Left ventricle myocardium inferior (tissue), 1 donor: ENCODE measurements around the gene TBC1D22A. TPM values are rescaled to one million over a fixed set of nuclear protein-coding genes. Genes with fewer than 3 reads are reported as not detected.

Source experiments
- DNase-seq: peaks from one replicate; pipeline ENCODE4 v3.0.0-alpha.2; 2020
- H3K27ac ChIP-seq: fragments of 200-600 bp; replicated peaks from 2 replicates; pipeline ENCODE4 v1.8.0; 2021
- H3K27me3 ChIP-seq: fragments of 200-600 bp; 2 replicates; pipeline ENCODE4 v1.8.0; 2021; ENCODE audit warnings: low read depth
- H3K36me3 ChIP-seq: fragments of 200-600 bp; 2 replicates; pipeline ENCODE4 v1.8.0; 2021
- H3K4me1 ChIP-seq: fragments of 200-600 bp; 2 replicates; pipeline ENCODE4 v1.8.0; 2021
- H3K4me3 ChIP-seq: fragments of 200-600 bp; 2 replicates; pipeline ENCODE4 v1.8.0; 2021; ENCODE audit warnings: mild to moderate bottlenecking, moderate library complexity
- H3K9me3 ChIP-seq: fragments of 200-600 bp; replicated peaks from 2 replicates; pipeline ENCODE4 v1.8.0; 2021
- intact Hi-C: fragments of 100-400 bp; cut with micrococcal nuclease; formaldehyde crosslinking; loops from one replicate; pipeline ENCODE4 v1.11.0; 2022
- total RNA-seq: library from RNA; stranded (reverse); fragmentation: NEBNext Ultra II Directional; extraction: Animal tissue kit (Norgen Biotek cat#: 25700); gene quantifications from one replicate; pipeline ENCODE4 v1.2.1, GENCODE V29; 2021
- TF ChIP-seq, protein P1 (sequence below): fragments of 200-600 bp; IDR thresholded peaks from 2 replicates; pipeline ENCODE4 v1.8.0; 2021; ENCODE audit warnings: antibody characterized with exemption, mild to moderate bottlenecking, borderline replicate concordance
- donor health status: DM: no; HTN: yes; CAD: no; lungs with severe emphysema.

The TBC1D22A gene
- total RNA-seq, 1 donor from 2014 or later: 16.2 TPM

DNA sequence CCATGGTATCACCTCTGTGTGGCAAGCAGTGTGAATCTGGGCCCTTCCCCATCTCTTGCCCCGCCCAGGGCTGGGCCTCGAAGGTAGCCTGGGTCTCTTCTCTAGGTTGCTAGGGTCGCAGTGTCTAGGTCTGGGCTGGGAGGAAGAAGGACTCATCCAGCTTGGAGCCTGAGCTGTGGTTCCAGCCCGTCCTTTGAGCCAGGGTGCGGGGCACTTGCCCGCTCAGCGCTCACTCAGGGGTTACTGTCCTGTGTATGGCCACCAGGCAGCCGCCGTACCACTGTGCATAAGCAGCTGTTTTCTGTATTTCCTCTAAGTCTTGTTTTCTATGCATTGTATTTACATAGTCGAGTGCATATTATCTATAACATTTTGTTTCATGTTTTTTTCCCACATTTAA lies 160.9 kb downstream of the TBC1D22A start:
- intact Hi-C loops: no loop called here
- no peak for DNase-seq
- Histone ChIP-seq H3K9me3 (peaks cover 12% of the 10 kb centered on the region), H3K27me3 (no peaks in the 10 kb centered on the region), H3K4me1 (no peaks in the 10 kb centered on the region), H3K27ac (no peak overlapping the region), H3K36me3 (peaks cover 17% of the 10 kb centered on the region), H3K4me3 (no peak overlapping the region)
- TF ChIP-seq, protein P1, sequence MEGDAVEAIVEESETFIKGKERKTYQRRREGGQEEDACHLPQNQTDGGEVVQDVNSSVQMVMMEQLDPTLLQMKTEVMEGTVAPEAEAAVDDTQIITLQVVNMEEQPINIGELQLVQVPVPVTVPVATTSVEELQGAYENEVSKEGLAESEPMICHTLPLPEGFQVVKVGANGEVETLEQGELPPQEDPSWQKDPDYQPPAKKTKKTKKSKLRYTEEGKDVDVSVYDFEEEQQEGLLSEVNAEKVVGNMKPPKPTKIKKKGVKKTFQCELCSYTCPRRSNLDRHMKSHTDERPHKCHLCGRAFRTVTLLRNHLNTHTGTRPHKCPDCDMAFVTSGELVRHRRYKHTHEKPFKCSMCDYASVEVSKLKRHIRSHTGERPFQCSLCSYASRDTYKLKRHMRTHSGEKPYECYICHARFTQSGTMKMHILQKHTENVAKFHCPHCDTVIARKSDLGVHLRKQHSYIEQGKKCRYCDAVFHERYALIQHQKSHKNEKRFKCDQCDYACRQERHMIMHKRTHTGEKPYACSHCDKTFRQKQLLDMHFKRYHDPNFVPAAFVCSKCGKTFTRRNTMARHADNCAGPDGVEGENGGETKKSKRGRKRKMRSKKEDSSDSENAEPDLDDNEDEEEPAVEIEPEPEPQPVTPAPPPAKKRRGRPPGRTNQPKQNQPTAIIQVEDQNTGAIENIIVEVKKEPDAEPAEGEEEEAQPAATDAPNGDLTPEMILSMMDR: no peak

DNA sequence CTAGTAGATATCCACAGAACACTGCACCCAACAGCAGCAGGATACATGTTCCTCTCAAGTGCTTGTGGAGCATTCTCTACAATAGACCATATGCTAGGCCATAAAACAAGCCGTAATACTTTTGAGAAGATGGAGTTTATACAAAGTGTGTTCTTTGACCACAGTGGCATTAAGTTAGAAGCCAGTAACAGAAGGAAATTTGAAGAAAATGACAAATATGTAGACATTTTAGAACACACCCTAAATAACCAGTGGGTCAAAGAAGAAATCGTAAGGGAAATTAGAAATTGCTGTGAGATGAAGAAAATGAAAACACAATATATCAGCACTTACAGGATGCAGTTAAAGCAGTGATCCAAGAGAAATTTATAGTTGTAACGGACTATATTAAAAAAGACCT lies 163.4 kb downstream of the TBC1D22A start:
- no peak for DNase-seq

DNA sequence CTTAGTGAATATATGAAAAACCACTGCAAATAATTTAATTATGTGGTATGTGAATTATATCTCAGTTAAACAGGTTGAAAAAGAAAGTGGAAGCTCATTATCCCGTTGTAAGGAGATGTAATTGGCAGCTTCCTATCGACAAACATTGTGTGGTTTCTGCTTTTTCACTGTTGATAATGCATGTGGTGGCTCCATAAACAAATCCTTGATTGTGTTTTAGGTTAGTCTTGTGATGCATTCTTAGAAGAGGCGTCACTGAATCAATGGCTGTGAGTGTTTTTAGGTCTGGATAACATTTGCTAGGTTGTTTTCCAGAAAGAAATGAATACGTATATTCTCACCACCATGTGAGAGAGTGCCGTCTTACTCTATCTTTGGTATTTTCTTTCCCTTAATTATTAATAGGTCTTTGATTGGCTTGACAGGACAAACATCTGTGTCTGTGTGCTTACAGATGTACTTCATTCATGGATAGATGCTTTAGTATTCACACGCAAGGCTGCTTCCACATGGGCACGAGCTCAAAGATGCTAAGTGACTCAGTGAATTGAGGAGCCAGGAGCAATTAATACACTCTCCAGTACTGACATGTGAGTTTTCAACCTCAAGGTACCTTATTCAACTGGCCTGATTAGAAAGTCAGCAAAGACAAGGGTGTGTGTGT lies 166.7 kb downstream of the TBC1D22A start:
- Histone ChIP-seq H3K27ac (no peak overlapping the region), H3K27me3 (no peaks in the 10 kb centered on the region), H3K9me3 (no peaks in the 10 kb centered on the region), H3K4me1 (peaks cover 13% of the 10 kb centered on the region), H3K4me3 (no peak overlapping the region), H3K36me3 (no peaks in the 10 kb centered on the region)
- TF ChIP-seq, protein P1: no peak
- no peak for DNase-seq
- intact Hi-C loops: no loop called here

More for the DNA sequence above, 163.4 kb downstream of the TBC1D22A start:
- intact Hi-C loops: no loop called here
- TF ChIP-seq, protein P1: no peak
- H3K36me3 ChIP-seq: peaks cover 12% of the 10 kb centered on the region
- H3K27ac ChIP-seq: no peak overlapping the region
- no peaks in the 10 kb centered on the region for H3K4me1 ChIP-seq
- H3K4me3 ChIP-seq: no peak overlapping the region
- peaks cover 12% of the 10 kb centered on the region for H3K9me3 ChIP-seq
- H3K27me3 ChIP-seq: no peaks in the 10 kb centered on the region

DNA sequence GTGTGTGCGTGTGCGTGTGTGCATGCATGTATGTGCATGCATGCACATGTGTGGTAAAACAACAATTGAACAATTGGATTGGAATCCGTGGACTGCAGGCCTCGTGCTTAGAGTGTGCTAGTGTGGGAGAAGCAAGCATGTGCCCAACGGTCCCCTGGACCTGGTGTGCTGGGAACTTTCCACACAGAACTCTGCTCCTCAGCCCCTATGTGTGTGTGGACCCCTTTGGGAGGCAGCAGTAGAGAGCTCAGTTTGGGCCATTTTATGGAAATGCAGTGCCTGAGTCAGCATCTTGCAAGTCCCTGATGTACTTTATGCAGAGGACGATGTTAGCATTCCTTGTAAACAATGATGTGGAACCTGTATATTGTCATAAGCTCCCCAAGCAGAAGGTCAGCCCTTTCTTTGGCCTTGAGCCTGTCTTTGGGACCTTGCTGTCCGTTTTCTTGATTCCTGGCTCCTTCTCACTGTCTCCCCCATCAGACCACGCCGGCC lies 167.3 kb downstream of the TBC1D22A start:
- no peak overlapping the region for H3K27ac ChIP-seq
- no peak overlapping the region for H3K4me3 ChIP-seq
- no peaks in the 10 kb centered on the region for H3K36me3 ChIP-seq
- intact Hi-C loops: no loop called here
- TF ChIP-seq, protein P1: no peak
- peaks cover 18% of the 10 kb centered on the region for H3K4me1 ChIP-seq
- H3K27me3 ChIP-seq: no peaks in the 10 kb centered on the region
- H3K9me3 ChIP-seq: no peaks in the 10 kb centered on the region
- DNase-seq: no peak

DNA sequence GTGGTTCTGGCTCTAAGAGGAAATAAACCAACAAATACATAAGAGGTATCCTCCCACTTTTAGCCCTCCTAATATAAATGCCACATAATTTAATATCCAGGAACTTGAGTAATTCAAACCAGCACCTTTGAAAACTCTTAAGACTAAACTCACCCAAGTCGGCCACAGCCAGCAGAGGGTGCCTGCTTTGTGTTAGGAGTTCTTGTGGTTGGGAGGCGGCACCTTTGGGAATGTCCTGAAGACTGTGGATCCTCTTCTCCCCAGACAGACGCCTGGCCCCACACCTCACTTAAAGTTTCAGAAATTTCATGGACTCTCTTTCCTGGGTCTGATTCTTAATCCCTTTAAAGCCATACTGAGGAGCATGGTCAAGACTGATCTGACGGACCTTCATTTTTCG lies 169.0 kb downstream of the TBC1D22A start:
- Histone ChIP-seq H3K27ac (no peak overlapping the region), H3K4me1 (peaks cover 35% of the 10 kb centered on the region), H3K36me3 (no peaks in the 10 kb centered on the region), H3K9me3 (no peaks in the 10 kb centered on the region), H3K27me3 (no peaks in the 10 kb centered on the region), H3K4me3 (no peak overlapping the region)
- no peak for DNase-seq
- intact Hi-C loops: no loop called here
- TF ChIP-seq, protein P1: no peak
